GM12892 (cell line): Measurements from ENCODE around the gene FAM184B.

Source experiments
- DNase-seq: peaks from one replicate; pipeline ENCODE4 v3.0.0; 2011; ENCODE audit not compliant: insufficient read length
- FAIRE-seq: peaks from 2 replicates; lab custom pipeline; 2011; peaks lifted over from hg19 to GRCh38; lab: Jason Lieb, UNC
- POLR2A ChIP-seq: IDR thresholded peaks from 2 replicates; pipeline ENCODE4 v1.6.1; 2011; ENCODE audit warnings: low read depth, low read length, control low read depth
- POLR2AphosphoS5 ChIP-seq: IDR thresholded peaks from 2 replicates; pipeline ENCODE4 v1.6.1; 2011; ENCODE audit warnings: low read depth, low read length, control low read depth
- TAF1 ChIP-seq: IDR thresholded peaks from 2 replicates; pipeline ENCODE4 v1.6.1; 2011; ENCODE audit warnings: low read depth, mild to moderate bottlenecking, control low read depth, low read length, borderline replicate concordance

Gene FAM184B

DNA sequence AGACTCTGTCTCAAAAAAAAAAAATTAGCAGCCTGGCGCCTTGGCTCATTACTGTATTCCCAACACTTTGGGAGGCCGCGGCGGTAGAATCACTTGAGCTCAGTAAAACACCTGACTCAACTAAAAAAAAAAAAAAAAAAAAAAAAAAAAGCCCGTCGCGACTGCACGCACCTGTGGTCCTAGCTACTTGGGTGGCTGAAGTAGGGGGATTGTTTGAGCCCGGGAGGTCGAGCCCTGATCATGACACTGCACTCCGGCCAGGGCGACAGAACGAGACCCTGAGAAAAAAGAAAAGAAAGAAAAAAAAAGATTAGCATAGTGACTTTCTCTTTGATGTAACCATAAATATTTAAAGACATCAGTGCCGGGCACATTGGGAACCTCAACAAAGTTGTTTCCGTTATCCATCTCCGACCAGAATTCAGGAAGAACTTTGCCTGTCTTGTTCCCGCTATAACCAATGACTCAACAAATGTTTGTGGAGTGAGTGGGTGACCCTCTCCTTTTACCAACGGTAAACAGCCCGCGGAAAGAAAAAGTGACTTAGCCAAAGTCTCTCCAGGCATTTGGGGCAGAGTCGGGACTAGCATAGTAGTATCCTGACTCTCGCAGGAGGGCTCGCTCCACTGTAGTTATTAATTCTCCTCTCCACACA, 167.5 kb downstream of the FAM184B start:
- DNase-seq, result no peak
- TF ChIP-seq POLR2A (no peak), POLR2AphosphoS5 (no peak), TAF1 (no peak)
- FAIRE-seq, result no peak

DNA sequence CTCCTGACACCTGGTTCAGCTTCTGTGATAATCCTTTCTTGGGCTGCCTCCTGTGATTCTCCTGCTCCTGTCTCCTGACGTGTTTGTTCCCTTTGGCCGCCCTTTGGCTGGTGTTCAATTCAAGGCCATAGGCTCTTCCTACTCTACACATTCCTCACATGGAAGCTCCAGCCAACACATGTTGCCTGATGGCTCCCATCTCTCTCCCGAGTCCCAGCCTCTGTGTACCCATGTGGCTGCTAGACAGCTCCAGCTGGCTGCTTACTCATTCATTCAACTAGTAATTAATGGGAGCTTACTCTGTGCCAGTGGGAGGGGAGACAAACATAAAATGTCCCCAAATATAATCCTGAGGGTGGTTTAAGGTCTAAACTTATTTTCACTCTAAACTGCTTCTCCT, 176.2 kb downstream of the FAM184B start:
- no peak for FAIRE-seq
- no peak for DNase-seq
- TF ChIP-seq POLR2A (no peak), TAF1 (no peak), POLR2AphosphoS5 (no peak)

GRCh38 chr4:17599826-17600225, 181.6 kb downstream of the FAM184B start:
- DNase-seq, result no peak

GRCh38 chr4:17597517-17597916, 183.9 kb downstream of the FAM184B start:
- TF ChIP-seq POLR2A (no peak), POLR2AphosphoS5 (no peak), TAF1 (no peak)
- FAIRE-seq (no peak), DNase-seq (no peak)

More at GRCh38 chr4:17599826-17600225, 181.6 kb downstream of the FAM184B start:
- FAIRE-seq, result no peak
- TF ChIP-seq POLR2AphosphoS5 (no peak), POLR2A (no peak), TAF1 (no peak)

DNA sequence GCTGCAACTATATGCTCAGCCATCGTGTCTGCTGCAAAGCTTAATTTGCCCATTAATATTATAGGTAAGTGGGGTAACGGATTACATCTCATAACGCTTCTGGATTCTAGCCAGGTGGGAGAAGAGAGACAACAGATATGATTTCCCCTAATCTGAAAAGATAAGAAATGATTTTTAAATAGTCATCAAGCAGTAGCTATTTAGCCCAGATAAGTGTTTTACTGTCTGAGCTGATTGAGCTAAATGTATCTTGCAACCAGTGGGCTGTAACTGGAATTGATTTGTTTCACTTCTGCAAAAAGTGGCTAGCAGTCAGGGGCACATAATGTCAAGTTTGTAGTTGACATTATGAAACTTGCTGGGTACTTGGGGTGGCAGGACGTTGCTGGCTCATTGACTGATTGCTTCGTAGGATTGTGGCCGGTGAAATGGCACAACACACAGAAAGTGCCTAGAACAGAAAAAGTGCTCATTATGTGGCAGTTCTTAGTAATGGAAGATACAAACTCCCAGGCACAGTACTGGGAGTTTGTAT, 185.9 kb downstream of the FAM184B start:
- peak; percentile 90 for FAIRE-seq
- TF ChIP-seq POLR2AphosphoS5, result 0 out of 2 replicates have a peak, but pooled peaks have one; percentile 28
- no peak for TF ChIP-seq POLR2A
- TF ChIP-seq TAF1, result no peak
- DNase-seq, result no peak

DNA sequence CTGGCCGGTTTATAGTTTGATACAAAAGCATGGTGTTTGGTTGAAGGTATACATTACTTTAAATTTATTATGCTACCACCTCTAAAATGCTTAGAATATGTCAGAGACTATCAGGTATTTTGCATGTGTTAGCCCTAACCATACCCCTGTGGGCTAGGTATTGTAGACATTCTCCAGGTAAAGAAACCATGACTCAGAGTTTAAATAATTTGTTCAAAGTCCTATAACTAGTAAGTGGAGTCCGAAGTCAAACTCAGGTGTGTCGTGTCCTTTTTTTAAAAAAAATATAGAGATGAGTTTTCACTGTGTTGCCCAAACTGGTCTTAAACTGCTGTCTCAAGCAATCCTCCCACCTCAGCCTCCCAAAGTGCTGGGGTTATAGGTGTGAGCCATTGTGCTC, 192.1 kb downstream of the FAM184B start:
- FAIRE-seq, result no peak
- TF ChIP-seq POLR2AphosphoS5 (no peak), POLR2A (no peak), TAF1 (no peak)
- no peak for DNase-seq

DNA sequence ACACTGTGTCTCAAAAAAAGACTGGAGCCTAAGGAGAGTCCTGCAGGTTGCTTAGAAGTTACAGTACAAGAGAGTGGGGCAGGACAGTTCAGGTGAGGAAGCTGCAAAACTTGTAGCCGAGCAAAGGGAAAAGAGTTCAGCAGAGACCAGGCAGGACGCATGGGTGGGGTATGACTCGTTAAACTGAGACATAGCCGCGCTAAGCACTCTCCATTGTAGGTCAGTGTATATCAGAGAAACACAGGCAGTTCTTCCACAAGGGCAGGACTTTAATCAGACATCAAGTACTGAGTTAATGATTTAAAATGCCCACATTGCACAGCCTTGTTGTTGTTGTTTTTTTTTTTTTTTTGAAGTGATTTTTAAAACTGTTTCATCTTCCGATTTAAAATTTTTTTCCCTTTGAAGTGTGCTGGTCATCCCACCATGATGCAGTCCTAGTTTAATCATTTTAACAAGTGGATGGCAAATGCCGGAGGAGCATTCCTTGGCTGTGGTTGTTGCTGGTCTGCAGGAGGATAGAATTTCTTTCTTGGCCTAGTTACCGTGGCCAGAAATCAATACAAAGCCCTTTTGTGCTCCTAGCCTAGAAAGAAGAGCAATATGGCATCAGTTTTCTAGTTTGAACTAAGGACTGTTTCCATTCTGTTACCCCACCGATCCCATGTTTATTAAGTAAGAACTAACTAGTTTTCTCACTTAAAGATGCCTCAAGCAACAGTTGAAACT, 194.2 kb downstream of the FAM184B start:
- no peak for DNase-seq

DNA sequence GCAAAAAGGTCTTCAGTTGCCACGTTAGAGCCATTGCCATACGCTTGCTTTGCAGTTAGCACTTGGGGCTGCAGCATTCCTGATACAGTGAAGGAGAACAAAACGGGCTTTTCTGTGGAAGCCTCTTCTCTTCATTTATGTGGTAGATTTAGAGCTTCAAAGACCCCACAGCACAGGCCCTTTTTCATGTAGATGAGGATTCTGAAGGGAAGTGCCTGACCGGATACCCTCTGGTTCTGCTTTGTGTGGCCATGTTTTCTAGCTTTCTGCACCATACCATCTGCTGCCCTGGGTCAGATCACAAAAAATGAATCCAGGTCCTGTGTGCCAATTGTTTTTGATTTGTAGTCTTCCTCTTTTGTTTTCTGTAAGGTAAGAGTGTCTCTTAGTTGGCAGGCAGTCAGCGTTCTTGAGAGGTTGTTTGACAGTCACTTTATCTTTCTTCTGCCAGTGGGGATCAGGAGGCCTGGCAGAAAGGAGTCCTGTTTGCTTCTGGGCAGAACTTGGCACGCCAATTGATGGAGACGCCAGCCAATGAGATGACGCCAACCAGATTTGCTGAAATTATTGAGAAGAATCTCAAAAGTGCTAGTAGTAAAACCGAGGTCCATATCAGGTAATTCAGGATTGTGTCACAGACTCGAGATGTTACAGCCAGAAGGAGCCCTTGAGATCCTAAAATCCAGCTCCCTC, 196.8 kb downstream of the FAM184B start:
- DNase-seq (no peak), FAIRE-seq (no peak)
- TF ChIP-seq TAF1 (no peak), POLR2AphosphoS5 (no peak), POLR2A (no peak; the same call in 1 of the 2 replicates)

More for the DNA sequence above, 194.2 kb downstream of the FAM184B start:
- no peak for FAIRE-seq
- TF ChIP-seq POLR2A, result no peak
- no peak; the same call in 1 of the 2 replicates for TF ChIP-seq POLR2AphosphoS5
- TF ChIP-seq TAF1, result no peak

DNA sequence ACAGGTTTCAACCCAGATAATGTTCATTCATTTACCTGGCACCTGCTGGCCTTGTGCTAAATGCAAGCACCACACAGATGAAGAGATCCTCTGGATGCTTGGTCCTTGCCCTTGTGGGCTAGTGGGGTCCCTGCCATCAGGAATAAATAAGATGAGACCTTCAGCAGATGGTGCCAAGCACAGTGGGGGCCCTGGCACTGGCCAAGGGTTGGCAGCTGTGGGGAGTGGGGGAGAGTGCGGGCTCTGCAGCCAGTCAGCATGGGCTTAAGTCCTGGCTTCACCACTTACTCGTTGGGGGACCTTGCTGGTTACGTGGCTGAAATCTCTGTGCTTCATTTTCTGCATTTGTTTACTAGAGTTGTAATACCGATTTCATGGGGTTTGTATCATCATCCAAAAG, 197.5 kb downstream of the FAM184B start:
- FAIRE-seq, result no peak
- DNase-seq, result no peak
- TF ChIP-seq TAF1 (no peak), POLR2AphosphoS5 (peak; percentile 63; the same call in 1 of the 2 replicates), POLR2A (0 out of 2 replicates have a peak, but pooled peaks have one; percentile 16)

DNA sequence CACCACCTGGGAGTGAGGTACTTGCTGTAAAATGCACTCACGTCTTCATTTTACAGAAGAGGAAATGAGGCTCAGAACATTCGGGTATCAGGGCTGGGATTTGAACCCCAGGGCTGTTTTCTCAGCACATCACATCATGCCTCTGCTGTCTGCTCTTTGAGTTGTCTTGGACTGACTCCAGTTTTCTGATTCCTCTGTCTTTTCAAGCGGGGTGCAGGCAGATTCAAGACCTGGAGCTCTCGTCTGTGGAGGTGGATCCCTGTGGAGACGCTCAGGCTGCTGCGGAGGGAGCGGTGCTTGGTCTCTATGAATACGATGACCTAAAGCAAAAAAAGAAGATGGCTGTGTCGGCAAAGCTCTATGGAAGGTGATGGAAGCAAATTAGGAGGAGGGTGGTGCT, 198.1 kb downstream of the FAM184B start:
- no peak for FAIRE-seq
- TF ChIP-seq POLR2A, result no peak
- no peak for TF ChIP-seq TAF1
- no peak for TF ChIP-seq POLR2AphosphoS5
- no peak for DNase-seq

- no peak for FAIRE-seq
- no peak for DNase-seq
These were observed 200.5 kb downstream of the FAM184B start for GRCh38 chr4:17580969-17581368.

More at GRCh38 chr4:17580969-17581368, 200.5 kb downstream of the FAM184B start:
- TF ChIP-seq POLR2A (no peak), POLR2AphosphoS5 (no peak), TAF1 (no peak)
